GM21390 (cell line): ENCODE data around the gene OR12D3.
"Not testable (repeated sequence)": the region's sequence is repeated elsewhere in the genome, so short reads cannot be mapped to it uniquely, and the experiment has no call there.

Experiments
- ATAC-seq: cut with Tn5 transposase; IDR thresholded peaks from one replicate; pipeline ENCODE4 v1.9.1; 2021; ENCODE audit not compliant: unreplicated experiment

Gene OR12D3

DNA sequence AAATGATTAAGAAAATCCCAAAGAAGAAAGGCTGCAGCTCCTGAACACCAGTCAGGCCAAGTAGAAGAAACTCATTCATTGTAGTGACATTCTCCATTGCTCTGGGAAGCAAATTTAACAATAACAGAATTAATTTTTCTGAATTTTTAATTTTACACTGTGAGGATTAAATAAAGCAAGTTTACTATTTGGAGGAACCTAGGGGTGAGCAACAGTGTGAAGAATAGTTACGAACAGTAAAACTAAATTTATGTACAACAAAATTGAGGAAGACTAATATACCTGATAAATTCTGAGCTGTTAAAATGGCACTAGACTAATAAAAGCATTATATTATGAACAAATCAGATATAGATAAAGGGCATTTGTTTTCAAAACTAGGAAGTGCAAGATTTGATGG, at the start of gene OR12D3:
Gene OR12D3, minus strand, starts transcription at position 101 of the 400 bp plus-strand sequence. Its CDS starts 4 bp downstream, at position 97.
- no peak for ATAC-seq

DNA sequence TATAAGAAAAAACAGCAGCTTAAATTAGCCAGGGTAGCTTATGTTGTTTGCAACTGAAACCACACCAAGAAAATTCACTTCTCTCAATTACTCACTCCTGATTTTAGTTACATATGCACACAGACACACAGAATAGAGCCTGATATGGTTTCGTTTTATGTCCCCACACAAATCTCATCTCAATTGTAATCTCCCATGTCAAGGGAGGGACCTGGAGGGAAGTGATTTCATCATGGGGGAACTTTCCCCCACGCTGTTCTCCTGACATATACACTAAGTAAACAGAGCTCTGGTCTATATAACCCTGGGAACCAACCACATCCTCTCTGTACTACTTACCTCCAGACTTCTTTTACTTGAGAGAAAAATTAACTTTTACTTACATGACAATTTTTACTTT, 49.5 kb upstream of the OR12D3 start:
- no peak for ATAC-seq

DNA sequence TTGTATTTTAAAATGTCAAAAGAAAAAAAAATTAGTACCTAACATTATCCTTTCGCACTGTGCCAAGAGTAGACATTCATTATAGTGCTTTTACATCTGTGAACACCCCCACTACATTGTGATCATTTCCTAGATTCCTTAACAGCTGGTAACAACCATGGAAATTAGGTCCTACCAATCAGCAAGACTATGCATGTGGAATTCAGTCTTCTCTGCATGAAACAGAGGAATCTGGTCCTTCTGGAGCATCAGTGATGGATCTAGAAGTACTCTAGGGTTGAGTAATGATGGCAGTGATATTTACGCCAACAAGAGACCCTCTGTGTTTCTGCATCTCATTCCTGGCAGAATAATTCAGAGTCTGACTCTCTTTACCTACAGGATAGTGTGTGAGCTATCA, 49.1 kb upstream of the OR12D3 start:
- ATAC-seq = no peak

- ATAC-seq = no peak
Measured at GRCh38 chr6:29419516-29419915, 44.4 kb upstream of the OR12D3 start.

DNA sequence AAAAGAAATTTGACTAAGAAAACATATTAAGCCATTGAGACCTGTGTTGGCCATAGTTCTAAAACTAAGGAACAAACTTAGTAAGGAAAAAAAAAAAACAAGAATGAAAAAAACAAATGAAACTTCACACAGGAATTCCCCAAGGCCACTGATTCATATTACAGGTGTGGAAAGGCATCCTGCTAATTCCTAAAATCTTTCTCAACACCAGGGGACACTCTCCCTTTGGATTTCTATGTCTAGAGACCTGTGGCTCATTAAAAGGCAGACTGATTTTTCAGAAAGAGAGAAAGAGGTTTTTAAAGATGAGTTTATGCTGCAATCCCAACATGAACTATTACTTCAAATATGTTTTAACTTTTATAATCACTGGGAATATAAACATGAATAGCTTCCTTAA, 39.5 kb upstream of the OR12D3 start, which contains the start of gene OR12D1:
Gene OR12D1, plus strand, starts transcription at position 341 of the 400 bp plus-strand sequence.
- ATAC-seq = no peak

DNA sequence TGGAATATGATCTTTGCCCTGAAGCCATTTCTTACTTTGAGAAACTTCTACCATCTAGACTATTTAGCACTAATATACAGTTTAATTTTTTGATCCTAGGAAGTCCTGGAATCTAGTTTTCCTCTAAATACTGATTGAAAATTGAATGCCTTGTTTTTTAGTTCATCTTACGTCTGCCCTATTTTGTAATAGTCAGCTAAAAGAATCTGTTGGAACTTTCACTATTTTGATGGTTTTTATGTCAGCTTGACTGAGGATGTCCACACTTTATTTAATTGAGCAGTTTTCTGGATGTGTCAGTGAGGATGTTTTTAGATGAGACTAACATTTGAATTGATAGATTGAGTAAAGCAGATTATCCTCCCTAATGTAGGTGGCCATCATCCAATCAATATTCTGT, 28.7 kb upstream of the OR12D3 start:
- no peak for ATAC-seq

- no peak for ATAC-seq
Measured at GRCh38 chr6:29399525-29399924, 24.4 kb upstream of the OR12D3 start.

DNA sequence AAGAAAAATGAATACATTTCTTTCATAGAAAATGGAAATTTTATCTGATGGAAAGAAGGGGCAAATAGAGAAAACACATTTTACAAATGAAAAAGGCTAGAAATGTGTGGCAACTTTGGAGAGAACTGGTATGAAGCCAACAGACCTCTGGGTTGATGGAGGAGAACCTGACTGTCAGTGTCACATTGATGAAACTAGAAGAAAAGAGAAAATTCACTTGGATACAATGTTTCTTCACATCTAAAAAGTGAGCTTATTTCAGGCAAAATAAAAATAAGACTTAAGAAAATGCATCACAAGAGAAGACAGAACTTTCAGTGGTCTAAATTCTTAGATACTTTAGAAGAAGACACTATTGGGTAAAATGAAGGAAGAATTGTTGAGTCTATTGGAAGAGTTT, 20.2 kb upstream of the OR12D3 start, which contains the start of gene OR12D2:
Gene OR12D2, plus strand, starts transcription at position 301 of the 400 bp plus-strand sequence. CDS start 1,069 bp downstream, outside the sequence.
- no peak for ATAC-seq

DNA sequence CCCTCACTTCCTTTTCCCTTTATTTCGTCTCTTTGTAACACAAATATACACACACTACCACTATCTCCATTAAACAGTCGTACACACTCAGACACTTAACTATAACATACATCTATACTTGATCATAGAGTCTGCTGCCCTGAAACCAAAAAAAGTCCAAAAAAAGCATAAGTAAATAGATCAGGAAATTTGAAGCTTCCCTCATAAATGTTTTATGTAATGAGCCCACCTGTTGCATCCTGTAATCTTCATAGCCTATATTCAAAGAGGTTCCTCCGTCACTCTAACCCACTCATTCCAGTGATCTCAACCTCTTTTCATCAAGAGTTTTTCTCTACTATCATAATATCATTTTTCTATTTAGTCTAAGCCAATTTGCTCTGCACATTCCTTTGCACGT, 13.4 kb upstream of the OR12D3 start:
- ATAC-seq = no peak

DNA sequence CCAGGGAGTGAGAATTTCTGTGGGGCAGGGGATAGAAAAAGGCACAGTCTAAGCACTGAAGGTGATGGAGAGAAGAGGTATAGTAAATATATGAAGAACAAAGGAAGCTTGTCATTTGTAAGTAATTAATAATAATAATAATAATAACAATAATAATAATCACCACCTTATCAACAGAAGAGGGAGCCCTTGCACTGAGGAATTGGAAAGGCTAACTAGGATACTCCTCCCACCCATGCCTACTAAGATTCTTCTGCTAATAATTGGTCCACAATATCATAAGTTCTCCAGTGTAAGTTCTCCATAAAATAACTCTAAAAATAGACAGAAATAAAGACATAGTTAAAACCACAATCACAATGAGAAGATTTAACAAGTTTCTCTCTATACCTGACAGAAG, 912 bp upstream of the OR12D3 start:
- no peak for ATAC-seq

GRCh38 chr6:29368765-29369164, 6.3 kb downstream of the OR12D3 start, which contains the start of gene OR5V1:
Gene OR5V1, minus strand, starts transcription at chr6:29368865. Its CDS starts 12,670 bp downstream, at chr6:29356195.
- ATAC-seq = no peak

GRCh38 chr6:29355603-29356002, 19.5 kb downstream of the OR12D3 start:
- no peak for ATAC-seq

- ATAC-seq = no peak
Measured at GRCh38 chr6:29354980-29355379, 20.1 kb downstream of the OR12D3 start.

DNA sequence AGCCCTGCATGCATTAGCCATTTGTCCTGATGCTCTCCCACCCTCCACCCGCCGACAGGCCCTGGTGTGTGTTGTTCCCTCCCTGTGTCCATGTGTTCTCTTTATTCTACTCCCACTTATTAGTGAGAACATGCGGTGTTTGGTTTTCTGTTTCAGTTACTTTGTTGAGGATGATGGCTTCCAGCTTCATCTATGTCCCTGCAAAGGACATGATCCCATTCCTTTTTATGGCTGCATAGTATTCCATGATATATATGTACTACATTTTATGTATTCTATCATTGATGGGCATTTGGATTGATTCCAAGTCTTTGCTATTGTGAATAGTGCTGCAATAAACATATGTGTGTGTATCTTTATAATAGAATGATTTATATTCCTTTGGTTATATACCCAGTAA, 25.7 kb downstream of the OR12D3 start:
- ATAC-seq = not testable (repeated sequence)

- no peak for ATAC-seq
Measured at GRCh38 chr6:29345380-29345779, 29.7 kb downstream of the OR12D3 start.

DNA sequence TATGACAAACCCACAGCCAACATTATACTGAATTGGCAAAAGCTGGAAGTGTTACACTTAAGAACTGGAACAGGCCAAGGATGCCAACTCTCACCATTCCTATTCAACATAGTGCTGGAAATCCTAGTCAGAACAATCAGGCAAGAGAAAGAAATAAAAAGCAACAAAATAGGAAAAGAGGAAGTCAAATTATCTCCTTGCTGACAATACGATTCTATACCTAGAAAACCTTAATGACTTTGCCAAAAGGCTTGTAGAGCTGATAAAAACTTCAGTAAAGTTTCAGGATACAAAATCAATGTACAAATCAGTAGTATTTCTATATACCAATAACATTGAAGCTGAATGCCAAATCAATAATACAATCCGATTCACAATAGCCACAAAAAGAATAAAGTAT, 38.8 kb downstream of the OR12D3 start:
- ATAC-seq = no peak

GRCh38 chr6:29332676-29333075, 42.4 kb downstream of the OR12D3 start:
- no peak for ATAC-seq

DNA sequence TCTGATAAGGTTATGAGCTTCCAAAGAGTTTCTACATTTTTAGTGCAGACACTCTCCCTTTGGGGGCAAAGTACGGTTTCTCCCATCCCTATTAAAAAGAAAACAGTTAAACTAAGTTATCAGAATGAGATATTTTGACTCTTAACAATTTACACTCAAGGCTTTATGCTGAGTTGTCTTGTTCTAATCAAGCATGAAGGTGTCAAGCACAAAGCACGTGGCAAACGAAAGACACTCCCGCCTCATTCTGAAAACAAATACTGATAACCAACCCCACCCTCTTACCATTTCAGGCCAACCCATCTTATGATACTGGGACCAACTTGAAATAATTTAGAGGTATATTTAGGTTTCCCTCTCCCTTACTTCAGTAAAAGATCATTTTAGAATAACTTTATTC, 49.3 kb downstream of the OR12D3 start:
- no peak for ATAC-seq
